Erythroblast (primary cell): ENCODE results near the gene DDX23.

Source experiments
- DNase-seq, 2 experiments: peaks; one replicate each; lab custom pipeline; 2025; lab: John Stamatoyannopoulos, UW
- GATA1 ChIP-seq: IDR thresholded peaks from 2 replicates; pipeline ENCODE4 v1.6.1; 2011; ENCODE audit warnings: low read depth, mild to moderate bottlenecking, control low read depth, low read length, moderate library complexity
- POLR2A ChIP-seq: IDR thresholded peaks from 2 replicates; pipeline ENCODE4 v1.6.1; 2011; ENCODE audit warnings: mild to moderate bottlenecking, low read length

Gene DDX23

DNA sequence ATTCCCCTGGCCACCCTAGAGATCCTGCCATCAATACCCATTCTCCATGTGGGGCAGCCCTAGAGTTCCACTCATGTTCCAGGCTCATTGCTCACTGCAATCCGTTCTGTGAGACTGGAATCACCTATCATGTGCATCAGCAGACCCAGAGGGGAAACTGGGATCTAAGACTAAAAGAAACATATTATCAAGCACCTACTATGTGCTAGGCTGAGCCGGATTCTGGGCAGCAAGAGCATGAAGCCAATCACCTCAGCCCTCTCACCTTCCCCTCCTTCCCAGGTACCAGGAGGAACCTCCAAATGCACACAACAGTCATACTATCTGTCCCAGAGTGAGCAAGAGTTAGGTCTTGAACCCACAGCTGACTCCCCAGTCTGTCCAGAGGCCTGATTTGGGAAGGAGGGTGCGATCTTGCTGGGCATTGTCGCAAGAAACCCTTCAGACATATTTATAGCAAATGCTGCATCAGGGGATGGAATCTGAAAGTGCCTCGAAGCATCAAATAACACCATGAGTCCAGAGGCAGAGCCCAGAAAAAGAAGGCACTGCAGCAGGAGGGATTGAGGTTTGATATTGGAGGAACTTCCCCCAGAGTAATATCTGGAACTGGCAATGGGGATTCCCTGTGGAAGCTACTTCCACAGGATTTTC, 40.4 kb downstream of the DDX23 start:
- TF ChIP-seq POLR2A, result no peak
- TF ChIP-seq GATA1, result no peak
- no peak for DNase-seq

DNA sequence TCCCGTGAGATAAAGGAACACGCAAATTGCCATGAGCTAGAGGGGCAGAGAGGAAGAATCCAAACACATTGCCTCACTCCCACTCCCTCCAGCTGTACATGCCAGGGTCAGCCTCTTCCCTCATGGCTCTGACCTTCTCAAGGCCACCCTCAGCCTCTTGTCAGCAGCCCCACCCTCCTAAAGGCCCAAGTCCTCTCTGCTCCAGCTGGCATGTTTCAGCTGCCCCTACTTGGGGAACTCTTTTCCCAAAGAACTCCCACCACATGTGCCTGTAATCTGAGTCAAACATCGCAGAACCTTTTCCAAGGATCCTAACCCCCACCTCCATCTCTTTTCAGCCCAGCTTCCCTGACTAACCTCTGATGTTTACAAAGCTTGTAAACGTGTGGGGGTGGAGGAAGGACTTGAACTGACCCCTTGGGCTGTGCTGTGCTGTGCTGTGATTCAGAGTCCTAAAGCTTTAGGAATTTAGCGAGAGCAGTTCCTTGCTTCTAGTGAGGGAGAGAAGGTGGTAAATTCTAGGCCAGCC, 41.0 kb downstream of the DDX23 start:
- TF ChIP-seq POLR2A, result no peak
- no peak for TF ChIP-seq GATA1
- DNase-seq, result no peak

- no peak for DNase-seq
Measured at GRCh38 chr12:48807981-48808380, 44.0 kb downstream of the DDX23 start.

GRCh38 chr12:48803675-48804074, 48.3 kb downstream of the DDX23 start:
- no peak for DNase-seq
- TF ChIP-seq POLR2A (no peak), GATA1 (no peak)

More at GRCh38 chr12:48807981-48808380, 44.0 kb downstream of the DDX23 start:
- no peak for TF ChIP-seq GATA1
- TF ChIP-seq POLR2A, result no peak

- TF ChIP-seq GATA1 (no peak), POLR2A (no peak)
- DNase-seq, result no peak
Measured at GRCh38 chr12:48800971-48801370, 51.0 kb downstream of the DDX23 start.

GRCh38 chr12:48800457-48800856, 51.5 kb downstream of the DDX23 start:
- no peak for TF ChIP-seq GATA1
- TF ChIP-seq POLR2A, result no peak
- DNase-seq, result no peak

DNA sequence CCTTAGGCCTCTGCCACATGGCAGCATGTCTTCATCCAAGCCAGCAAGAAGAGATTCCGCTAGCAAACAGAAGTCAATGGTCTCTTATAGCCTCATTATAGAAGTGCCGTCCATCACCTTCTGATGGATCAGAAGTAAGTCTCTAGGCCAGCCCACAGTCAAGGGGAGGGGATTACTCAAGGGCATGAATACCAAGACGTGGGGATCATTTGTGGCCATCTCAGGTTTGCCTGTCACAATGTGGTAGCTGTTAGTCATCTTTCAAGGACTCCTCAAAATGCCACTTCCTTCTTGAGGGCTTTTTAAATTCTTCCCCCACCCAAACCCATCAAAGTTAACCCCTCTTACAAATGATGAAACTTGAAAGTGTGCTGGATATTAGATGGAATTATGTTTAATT, 55.0 kb downstream of the DDX23 start:
- TF ChIP-seq POLR2A, result no peak
- no peak for TF ChIP-seq GATA1
- DNase-seq, result no peak

- peak; percentile 45 to 75 for DNase-seq
- TF ChIP-seq POLR2A (no peak), GATA1 (no peak)
Measured at GRCh38 chr12:48795550-48796455, 56.2 kb downstream of the DDX23 start.

DNA sequence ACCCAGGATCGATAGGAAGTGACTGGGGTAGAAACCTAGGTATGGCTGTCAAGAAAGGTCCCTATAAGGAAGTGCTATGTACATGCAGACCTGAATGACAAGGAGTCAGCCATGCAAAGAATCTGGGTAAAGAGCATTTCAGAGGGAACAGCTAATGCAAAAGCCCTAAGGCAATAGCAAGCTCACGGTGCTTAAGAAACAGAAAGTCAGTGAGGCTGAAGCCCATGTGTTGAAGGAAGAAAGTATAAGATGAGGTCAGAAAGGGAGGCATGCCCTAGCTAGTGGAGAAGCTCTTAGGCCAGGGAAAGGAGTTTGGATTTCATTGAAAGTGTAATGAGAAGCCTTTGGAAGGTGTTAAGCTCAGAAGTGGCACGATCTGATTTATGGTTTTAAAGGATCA, 57.1 kb downstream of the DDX23 start:
- DNase-seq, result no peak
- TF ChIP-seq POLR2A (no peak), GATA1 (no peak)

- DNase-seq, result no peak
- no peak for TF ChIP-seq POLR2A
- no peak for TF ChIP-seq GATA1
Measured at GRCh38 chr12:48793696-48794095, 58.3 kb downstream of the DDX23 start.

DNA sequence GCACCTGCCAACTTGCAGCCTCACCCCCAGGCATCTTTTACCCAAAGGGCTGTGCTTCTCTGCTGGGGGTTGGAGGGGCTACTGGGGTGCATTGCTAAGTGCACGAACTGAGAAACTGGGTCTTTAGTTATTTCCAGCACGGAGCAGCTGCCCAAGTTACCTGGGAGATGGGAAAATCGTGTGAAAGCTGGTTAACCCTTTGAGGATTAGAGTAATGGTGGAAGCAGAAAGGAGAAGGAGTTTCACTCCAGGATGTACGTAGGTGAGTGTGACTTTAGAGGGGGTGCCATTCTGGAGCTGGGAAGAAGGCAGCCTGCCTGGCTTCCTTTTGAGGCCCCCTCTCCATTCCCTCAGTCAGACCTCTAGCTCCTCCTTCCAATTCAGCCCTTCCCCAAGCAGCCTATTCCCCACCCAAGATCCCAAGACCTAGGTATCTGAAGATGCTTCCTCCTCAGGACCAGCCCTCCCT, 62.1 kb downstream of the DDX23 start:
- TF ChIP-seq GATA1 (no peak), POLR2A (no peak)
- no peak for DNase-seq

DNA sequence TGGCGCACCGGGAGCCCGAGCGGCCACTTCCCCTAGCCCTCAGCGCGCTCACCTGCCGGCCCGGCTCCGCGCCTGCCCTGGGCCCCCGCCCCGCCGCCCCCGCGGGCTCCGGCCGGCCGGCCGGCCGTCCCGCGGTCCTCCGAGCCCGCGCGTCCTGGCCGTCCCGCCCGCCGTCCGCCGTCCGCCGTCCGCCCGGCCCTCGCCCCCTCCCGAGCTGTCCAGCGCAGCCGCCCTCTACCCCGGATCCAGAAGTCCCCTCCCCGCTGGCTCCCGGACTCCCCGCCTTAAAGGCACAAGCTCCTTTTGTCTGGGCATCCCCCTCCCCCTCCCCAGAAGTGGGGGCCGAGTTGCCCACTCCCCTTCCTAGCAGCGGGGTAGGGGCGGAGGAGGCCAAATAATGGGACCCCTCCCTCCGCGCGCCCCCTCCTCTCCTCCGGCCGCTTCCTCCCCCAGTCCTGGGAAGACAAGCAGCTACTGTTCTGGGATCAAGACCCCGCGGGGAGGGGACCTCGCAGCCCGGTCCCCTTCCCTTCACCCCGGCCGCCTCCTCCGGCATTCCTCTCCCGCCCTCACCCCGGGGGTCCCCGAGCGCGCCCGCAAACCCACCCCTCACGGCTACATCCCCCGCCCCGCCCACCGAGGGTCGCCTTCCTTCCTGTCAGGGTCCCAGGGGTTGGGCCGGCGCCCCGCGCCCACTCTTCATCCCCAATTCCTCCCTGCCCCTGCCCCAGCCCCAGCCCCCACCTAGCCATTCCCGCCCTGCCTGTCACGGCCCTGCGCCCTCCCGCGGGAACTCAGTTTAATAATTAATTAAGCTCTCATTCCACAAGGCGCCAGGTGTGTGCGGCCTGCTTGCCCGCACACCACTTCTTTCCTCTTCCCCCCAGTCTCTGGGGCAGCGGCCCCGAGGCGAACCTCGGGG, 62.8 kb downstream of the DDX23 start, which contains the start of gene ADCY6:
TSS of gene ADCY6 (minus strand) at position 236 of the 922 bp plus-strand sequence. CDS start 5,655 bp downstream, outside the sequence.
- TF ChIP-seq GATA1 (no peak), POLR2A (no peak)

GRCh38 chr12:48788524-48788853, 63.5 kb downstream of the DDX23 start:
- no peak for DNase-seq

More for the DNA sequence above, 62.8 kb downstream of the DDX23 start, which contains the start of gene ADCY6:
- no peak for DNase-seq

More at GRCh38 chr12:48788524-48788853, 63.5 kb downstream of the DDX23 start:
- TF ChIP-seq POLR2A (no peak), GATA1 (no peak)
